Measurements from ENCODE around the gene SSTR3. TPM values are rescaled to one million over a fixed set of nuclear protein-coding genes. Genes with fewer than 3 reads are reported as not detected.

SSTR3 gene
- total RNA-seq, 2 experiments from 2014 or later, result 1.9 to 2.1 TPM

DNA sequence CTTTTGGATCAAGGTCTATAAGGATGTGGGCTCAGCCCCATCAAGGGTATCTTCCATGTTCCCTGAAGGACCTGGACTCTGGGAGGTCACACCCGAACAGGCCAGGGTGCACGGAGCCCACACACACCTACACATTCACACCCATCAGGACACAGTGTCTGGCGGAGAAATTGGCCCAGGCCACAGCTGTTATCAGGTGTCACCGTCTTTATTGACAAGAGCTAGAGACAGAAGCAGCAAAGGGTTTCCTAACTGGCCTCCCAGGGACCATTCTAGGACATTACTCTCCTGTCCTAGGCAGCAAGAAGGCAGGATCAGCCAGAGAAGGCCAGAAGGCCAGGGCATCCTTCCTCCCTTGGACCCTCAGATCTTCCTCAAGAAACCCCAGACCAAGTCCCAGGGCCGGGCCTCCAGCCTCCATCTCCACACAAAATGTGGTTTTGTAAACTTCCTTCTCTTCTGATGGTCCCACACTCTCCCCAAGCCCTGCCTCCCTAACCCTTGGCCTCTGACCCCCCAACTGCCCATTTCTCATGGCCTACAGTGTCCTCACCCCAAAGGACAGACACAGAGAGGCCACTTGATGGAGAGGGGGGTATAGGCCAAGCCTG is 8.1 kb downstream of the SSTR3 start:
- Histone ChIP-seq H3K27ac (ENCODE audit: low read depth in 1 of 2, low read length in 2 of 2) (no peak overlapping the region), H3K9me3 (ENCODE audit: control insufficient read depth in 1 of 2, insufficient read depth in 1 of 2, low read length in 2 of 2) (no peaks in the 10 kb centered on the region), H3K4me1 (ENCODE audit: insufficient read depth, low read length) (peaks cover 61% of the 10 kb centered on the region), H3K4me3 (ENCODE audit: low read length) (no peak overlapping the region), H3K36me3 (ENCODE audit: insufficient read depth, low read length) (no peaks in the 10 kb centered on the region), H3K27me3 (ENCODE audit: control insufficient read depth in 1 of 2, insufficient read depth in 2 of 2, low read length in 2 of 2) (no peaks in the 10 kb centered on the region)
- ChIA-PET CTCF (no interaction called here), POLR2A (no interaction called here)
- H3K9me3 Mint-ChIP-seq, result no peaks in the 10 kb centered on the region
- TF ChIP-seq, protein P1, sequence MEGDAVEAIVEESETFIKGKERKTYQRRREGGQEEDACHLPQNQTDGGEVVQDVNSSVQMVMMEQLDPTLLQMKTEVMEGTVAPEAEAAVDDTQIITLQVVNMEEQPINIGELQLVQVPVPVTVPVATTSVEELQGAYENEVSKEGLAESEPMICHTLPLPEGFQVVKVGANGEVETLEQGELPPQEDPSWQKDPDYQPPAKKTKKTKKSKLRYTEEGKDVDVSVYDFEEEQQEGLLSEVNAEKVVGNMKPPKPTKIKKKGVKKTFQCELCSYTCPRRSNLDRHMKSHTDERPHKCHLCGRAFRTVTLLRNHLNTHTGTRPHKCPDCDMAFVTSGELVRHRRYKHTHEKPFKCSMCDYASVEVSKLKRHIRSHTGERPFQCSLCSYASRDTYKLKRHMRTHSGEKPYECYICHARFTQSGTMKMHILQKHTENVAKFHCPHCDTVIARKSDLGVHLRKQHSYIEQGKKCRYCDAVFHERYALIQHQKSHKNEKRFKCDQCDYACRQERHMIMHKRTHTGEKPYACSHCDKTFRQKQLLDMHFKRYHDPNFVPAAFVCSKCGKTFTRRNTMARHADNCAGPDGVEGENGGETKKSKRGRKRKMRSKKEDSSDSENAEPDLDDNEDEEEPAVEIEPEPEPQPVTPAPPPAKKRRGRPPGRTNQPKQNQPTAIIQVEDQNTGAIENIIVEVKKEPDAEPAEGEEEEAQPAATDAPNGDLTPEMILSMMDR (IDR thresholded peaks at IDR 0.05), result no peak
- no peaks in the 10 kb centered on the region for H3K27me3 Mint-ChIP-seq
- peaks cover 4% of the 10 kb centered on the region for H3K36me3 Mint-ChIP-seq (ENCODE audit: low read depth)
- H3K4me1 Mint-ChIP-seq (ENCODE audit: low read depth), result peaks cover 43% of the 10 kb centered on the region
- ATAC-seq (ENCODE audit: poor library complexity) (no peak), DNase-seq (no peak)
- H3K4me3 Mint-ChIP-seq, result no peak overlapping the region
- H3K27ac Mint-ChIP-seq, result no peak overlapping the region
- intact Hi-C loops (cut with DNase I, micrococcal nuclease), result no loop called here

DNA sequence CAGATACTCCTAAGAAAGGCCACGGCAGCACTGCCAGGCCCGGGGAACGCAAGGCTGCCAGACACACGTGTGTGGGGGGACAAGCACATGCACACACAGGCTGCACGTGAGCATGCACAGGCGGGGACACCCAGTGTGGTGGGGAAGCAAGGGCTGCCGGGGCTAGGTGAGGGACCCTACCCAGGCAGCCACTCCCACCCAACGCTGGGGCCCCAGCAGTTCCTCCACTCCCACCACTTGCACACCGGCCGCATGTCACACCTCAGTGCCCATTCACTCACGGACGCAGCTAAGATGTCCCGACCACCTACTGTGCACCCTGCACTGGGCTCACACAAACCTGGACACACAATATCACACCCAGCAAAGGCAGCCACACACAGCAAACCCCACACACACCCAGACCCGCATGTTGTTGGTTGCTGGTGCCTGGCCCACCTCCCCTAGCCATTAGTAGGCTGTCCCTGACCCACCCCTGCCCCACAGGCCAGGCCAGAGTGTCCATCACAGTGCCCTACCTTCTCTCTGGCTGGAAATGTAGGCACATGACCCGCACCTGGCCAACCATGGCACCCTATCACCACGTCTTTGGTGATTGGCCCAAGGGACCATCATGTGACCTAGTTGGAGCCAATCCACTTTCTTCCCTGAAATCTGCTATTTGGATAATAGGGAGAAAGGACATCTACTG is 8.8 kb downstream of the SSTR3 start:
- H3K27me3 Mint-ChIP-seq, result no peaks in the 10 kb centered on the region
- no peaks in the 10 kb centered on the region for H3K36me3 ChIP-seq (ENCODE audit: insufficient read depth, low read length)
- no peak overlapping the region for H3K4me3 ChIP-seq (ENCODE audit: low read length)
- CTCF ChIA-PET, result no interaction called here
- no peak overlapping the region for H3K4me3 Mint-ChIP-seq
- DNase-seq, result no peak
- TF ChIP-seq, protein P1 (IDR thresholded peaks at IDR 0.05), result no peak
- H3K27ac ChIP-seq (ENCODE audit: low read depth in 1 of 2, low read length in 2 of 2), result no peak overlapping the region
- no peak overlapping the region for H3K27ac Mint-ChIP-seq
- peaks cover 60% of the 10 kb centered on the region for H3K4me1 ChIP-seq (ENCODE audit: insufficient read depth, low read length)
- POLR2A ChIA-PET, result interaction anchor here (6.5 kb wide), 1 partner anchor 40 kb away, joined by 64 read pairs; the partner anchor contains the start of gene RAC2
- H3K9me3 Mint-ChIP-seq, result no peaks in the 10 kb centered on the region
- intact Hi-C loops (cut with DNase I, micrococcal nuclease), result no loop called here
- peaks cover 39% of the 10 kb centered on the region for H3K4me1 Mint-ChIP-seq (ENCODE audit: low read depth)
- H3K36me3 Mint-ChIP-seq (ENCODE audit: low read depth), result peaks cover 4% of the 10 kb centered on the region
- no peak for ATAC-seq (ENCODE audit: poor library complexity)
- H3K9me3 ChIP-seq (ENCODE audit: control insufficient read depth in 1 of 2, insufficient read depth in 1 of 2, low read length in 2 of 2), result no peaks in the 10 kb centered on the region
- no peaks in the 10 kb centered on the region for H3K27me3 ChIP-seq (ENCODE audit: control insufficient read depth in 1 of 2, insufficient read depth in 2 of 2, low read length in 2 of 2)

DNA sequence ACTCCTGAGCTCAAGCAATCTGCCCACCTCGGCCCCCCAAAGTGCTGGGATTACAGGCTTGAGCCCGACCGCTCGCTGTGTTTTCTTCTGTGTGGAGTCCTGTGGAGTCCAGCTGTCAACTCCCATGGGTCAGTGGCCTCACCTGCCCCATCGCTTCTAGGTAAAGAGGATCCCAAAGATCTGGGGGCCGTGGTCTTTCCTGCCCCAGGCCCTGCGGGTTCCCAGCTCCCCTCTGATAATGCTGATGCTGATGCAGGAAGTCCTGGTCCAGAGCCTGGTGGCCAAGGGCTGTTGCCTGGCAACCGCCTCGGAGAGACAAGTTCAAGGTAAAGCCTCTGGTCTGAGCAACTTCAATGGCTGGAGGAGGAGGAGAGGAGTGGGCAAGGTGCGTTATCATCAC is 9.6 kb downstream of the SSTR3 start:
- ChIA-PET CTCF (no interaction called here), POLR2A (interaction anchor here (6.5 kb wide), 1 partner anchor 40 kb away, joined by 64 read pairs; the partner anchor contains the start of gene RAC2)
- ATAC-seq (ENCODE audit: poor library complexity), result no peak

More for the DNA sequence above, 9.6 kb downstream of the SSTR3 start:
- no peak for DNase-seq
- TF ChIP-seq, protein P1 (IDR thresholded peaks at IDR 0.05), result no peak
- H3K27me3 ChIP-seq (ENCODE audit: control insufficient read depth in 1 of 2, insufficient read depth in 2 of 2, low read length in 2 of 2), result no peaks in the 10 kb centered on the region
- intact Hi-C loops (cut with DNase I, micrococcal nuclease), result no loop called here
- Mint-ChIP-seq H3K4me1 (ENCODE audit: low read depth) (peaks cover 38% of the 10 kb centered on the region), H3K4me3 (no peak overlapping the region), H3K9me3 (no peaks in the 10 kb centered on the region), H3K36me3 (ENCODE audit: low read depth) (no peaks in the 10 kb centered on the region), H3K27ac (no peak overlapping the region), H3K27me3 (no peaks in the 10 kb centered on the region)
- no peak overlapping the region for H3K4me3 ChIP-seq (ENCODE audit: low read length)
- no peak overlapping the region for H3K27ac ChIP-seq (ENCODE audit: low read depth in 1 of 2, low read length in 2 of 2)
- H3K9me3 ChIP-seq (ENCODE audit: control insufficient read depth in 1 of 2, insufficient read depth in 1 of 2, low read length in 2 of 2), result no peaks in the 10 kb centered on the region
- H3K36me3 ChIP-seq (ENCODE audit: insufficient read depth, low read length), result no peaks in the 10 kb centered on the region
- H3K4me1 ChIP-seq (ENCODE audit: insufficient read depth, low read length), result peaks cover 60% of the 10 kb centered on the region
